Left kidney (tissue), 2 donors: ENCODE data around the gene RPS19. TPM values are rescaled to one million over a fixed set of nuclear protein-coding genes. Genes with fewer than 3 reads are reported as not detected.

Experiments used
- DNase-seq: peaks from one replicate; pipeline ENCODE4 v3.0.0-alpha.2; 2013
- polyA plus RNA-seq: library from polyadenylated mRNA; unstranded; fragments of 120-200 nt; gene quantifications from one replicate; pipeline ENCODE4 v1.2.1, GENCODE V29; 2013; ENCODE audit not compliant: insufficient read length

Gene RPS19
- polyA plus RNA-seq, 1 donor, result 1,139 TPM

- DNase-seq, result no peak
These were observed 18.2 kb downstream of the RPS19 start for GRCh38 chr19:41877916-41878905.

- no peak for DNase-seq
These were observed 19.0 kb downstream of the RPS19 start for GRCh38 chr19:41879080-41879479.

- DNase-seq, result no peak
These were observed 19.7 kb downstream of the RPS19 start for GRCh38 chr19:41879670-41880328.

DNA sequence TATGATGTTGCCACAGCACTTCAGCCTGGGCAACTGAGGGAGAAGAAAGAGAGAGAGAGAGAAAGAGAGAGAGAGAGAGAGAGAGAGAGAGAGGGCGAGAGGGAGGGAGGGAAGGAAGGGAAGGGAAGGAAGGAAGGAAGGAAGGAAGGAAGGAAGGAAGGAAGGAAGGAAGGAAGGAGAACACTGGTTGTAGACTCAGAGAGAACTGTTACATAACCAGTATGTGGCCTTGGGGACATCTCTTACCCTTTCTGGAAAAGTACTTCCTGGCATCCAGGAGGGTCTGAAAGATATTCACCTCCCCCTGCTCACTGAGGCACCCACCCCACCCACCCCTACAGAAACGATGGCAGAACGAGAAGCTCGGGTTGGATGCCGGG, 20.3 kb downstream of the RPS19 start:
- DNase-seq, result no peak

GRCh38 chr19:41882568-41883462, 22.8 kb downstream of the RPS19 start, which contains the start of gene ARHGEF1:
ARHGEF1 (plus strand) TSS chr19:41883184; CDS start chr19:41888083, 4,899 bp downstream.
- DNase-seq, result no peak

DNA sequence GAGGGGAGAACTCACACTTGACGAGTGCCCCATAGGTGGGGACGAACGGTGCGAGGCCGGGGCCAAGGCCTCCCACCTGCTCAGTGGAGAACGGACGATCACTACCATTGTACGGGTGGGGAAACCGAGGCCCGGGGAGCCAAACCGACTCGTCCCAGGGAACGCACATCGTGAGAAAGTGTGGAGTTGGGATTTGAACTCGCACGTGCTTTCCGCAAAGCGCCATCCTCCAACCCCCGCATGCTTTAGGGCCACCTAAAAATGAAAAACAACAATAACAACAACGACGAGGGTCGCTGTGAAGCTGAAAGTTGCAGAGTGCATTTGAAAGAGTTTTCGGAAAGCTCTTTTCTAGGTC, 23.4 kb downstream of the RPS19 start:
- DNase-seq, result no peak

DNA sequence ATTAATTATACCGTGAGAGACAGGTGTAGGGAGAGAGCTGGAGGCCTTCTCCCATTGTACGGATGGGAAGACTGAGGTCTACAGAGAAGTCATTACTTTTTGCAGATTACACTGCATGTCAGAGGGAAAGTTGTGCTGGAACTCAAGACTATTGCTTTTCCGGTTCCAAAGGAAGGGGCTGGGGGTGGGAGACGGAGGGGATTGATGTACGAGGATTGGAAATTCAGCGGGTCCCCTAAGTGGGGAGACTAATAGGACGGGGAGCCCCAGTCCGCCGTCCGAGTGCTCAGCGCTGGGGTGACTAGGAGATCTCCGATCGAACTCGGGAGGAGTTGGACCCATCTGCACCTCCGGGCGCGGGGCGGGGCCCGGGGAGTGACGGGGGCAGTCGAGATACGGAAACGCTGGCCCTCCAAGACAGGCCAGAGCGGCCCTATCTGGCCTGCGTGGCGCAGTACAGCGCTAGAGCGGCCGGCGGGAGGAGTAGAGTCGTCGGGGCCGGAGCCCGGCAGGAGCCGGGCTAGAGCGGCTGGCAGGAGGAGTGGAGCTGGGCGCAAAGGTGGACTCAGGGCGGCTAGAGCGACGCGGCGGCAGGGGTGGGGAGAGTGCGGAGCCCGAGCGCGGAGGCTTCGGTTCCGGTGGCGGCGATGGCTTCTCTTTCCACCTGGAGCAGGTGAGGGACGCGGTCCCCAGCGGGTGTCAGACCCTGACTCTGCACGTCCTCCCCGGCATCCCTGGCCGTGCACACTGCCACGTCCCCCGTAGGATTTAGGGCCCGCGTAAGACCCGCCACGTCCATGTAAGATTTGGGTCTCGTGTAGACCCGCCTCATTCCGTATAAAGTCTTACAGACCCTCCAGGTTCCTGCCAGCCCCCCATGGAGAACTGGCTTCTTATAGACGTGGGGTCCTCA, 24.0 kb downstream of the RPS19 start:
- DNase-seq, result peak; percentile 91

DNA sequence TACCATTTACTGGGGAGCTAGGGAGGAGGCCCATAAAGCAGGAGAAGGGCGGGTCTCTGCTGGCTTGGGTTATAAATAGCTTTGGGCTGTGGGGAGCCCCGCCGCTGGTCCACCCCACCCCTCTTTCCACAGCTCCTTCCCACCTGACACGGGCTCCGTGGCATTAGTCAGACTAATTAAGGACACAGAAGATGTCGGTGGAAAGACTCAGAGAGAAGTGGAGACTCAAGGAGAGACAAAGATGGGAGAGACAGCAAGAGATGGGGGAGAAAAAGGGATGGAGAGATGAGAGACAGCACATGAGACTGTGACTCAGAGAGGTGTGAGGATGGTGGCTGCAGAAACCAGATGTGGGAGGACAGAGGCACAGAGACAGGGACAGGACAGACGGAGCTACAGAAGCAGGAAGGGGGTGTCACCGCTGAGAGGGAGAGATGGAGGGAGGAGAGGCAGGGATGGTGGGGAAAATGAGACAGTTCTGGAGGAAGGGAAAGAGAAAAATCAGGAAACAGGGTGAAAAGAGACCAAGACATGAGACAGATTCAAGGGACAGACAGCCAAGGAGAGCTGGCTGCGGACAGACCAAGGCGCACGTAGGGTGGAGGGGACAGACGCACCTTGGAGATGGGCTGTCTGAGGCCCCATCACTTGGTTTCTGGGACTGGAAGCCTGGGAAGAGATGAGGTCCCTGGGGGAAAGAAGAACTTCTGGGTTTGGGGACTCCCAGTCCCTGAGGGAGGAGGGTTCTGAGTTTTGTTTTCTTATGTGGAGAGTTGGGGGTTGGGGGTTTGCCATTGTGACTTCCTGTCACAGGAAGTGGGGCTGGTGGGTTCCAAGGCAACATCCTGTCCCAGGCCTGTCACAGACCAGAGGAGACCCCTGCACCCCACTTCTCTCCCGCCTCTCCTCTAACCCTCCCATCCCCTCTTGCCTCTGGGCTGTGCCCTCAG, 27.0 kb downstream of the RPS19 start:
- DNase-seq, result no peak

- no peak for DNase-seq
These were observed 27.8 kb downstream of the RPS19 start for GRCh38 chr19:41887711-41888382.

DNA sequence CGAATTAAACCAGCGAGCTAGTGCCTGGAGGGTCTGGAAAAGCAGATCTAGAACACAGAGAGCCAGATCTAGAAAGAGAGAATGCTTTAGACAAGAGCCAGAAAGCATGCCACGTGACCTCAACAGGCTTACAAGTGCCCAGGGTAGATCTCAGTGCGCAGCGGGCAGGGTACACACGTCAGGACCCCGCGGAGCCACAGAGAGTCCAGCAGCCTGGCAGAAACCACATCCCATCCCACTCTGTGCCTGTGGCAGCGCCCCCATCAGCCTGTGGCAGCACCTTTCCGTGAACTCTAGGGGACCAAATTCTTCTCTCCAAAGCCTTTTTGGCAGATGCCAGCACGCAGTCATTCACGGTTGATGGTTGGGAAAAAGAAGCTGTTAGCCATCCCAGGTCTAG, 28.9 kb downstream of the RPS19 start:
- no peak for DNase-seq

DNA sequence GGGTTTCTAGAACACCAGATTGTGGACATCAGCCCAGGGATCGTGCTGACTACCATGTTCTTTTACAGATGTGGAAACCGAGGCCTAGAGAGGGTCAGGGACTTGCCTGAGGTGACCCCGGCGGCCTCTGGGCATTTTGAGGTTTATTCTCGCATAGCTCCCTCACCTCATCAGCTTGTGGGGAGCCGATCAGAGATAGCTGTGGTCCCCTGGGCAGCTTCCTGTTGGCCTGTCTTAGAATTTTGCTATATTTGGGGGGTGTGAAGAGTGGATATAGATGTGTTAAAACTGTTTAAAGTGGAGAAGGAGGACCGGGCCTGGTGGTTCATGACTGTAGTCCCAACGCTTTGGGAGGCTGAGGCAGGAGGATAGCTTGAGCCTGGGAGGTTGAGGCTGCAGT, 29.8 kb downstream of the RPS19 start:
- no peak for DNase-seq

DNA sequence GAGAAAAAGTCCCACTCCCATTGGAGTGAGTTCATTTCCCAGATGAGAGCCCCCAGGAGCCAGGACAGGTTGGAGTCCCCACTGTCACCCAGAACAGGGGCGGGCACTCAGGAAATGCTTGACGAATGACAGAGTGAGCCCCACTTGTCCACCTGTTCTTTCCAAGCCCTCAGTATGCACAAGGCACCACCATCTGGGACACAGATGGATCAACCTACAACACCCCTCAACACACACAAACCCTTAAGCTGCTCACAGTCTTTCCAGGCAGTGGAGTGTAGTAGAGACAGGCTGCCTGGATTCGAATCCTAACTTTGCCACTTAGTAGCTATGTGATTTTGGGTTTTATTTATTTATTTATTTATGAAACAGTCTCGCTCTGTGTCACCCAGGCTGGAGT, 30.9 kb downstream of the RPS19 start:
- no peak for DNase-seq

- DNase-seq, result no peak
These were observed 32.3 kb downstream of the RPS19 start for GRCh38 chr19:41892173-41892902.

DNA sequence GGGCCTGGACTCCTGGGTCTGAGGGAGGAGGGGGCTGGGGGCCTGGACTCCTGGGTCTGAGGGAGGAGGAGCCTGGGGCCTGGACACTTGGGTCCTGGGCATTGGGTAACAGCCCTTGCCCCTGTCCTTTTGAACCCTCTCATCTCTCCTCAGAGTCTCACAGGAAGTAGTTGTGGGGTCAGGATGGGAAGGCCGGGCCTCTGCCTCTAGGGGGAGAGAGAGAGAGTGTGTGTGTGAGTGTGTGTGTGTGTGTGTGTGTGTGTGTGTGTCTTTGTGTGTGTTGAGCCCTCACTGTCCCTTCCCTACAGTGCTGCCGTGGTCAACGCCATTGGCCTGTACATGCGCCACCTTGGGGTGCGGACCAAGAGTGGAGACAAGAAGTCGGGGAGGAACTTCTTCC, 33.8 kb downstream of the RPS19 start:
- no peak for DNase-seq

- DNase-seq, result no peak
These were observed 34.3 kb downstream of the RPS19 start for GRCh38 chr19:41894350-41894749.

DNA sequence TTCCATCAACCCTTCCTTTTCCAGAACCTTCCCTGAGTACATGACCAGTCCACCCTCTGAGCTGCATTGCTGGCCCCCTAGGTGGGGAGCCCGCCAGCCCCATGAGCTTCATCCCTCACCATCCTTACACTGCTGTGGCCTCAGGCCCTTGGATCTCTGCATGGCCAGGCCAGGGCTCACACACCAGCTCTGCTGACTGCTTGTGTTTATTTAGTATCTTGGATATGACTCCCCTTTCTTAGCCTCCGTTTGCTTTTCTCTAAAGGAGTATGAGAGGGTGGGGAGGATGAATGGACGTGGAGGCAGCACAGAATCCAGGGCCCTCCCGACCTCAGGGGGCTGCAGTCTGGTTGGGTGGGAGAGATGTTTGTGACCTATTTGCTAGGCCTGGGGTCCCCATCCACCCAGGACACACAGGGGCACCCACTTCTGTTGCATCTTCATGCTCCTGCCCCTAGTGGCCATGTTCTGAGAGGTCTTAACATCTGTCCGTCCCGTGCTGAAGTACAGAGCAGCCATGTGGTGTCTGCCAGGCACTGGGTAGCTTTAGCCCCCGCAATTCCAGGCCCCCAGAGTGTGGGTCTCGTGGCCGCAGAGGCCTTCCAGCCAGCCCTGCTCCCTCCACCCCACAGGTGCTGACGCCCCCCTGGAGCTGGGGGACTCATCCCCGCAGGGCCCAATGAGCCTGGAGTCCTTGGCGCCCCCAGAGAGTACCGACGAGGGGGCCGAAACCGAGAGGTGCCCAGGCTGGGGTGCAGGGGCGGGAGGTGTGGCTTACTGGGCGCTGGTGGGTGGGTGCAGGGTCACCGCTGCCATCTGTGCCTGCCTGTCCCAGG, 35.9 kb downstream of the RPS19 start:
- DNase-seq, result no peak

- DNase-seq, result no peak
These were observed 36.5 kb downstream of the RPS19 start for GRCh38 chr19:41896581-41896942.

DNA sequence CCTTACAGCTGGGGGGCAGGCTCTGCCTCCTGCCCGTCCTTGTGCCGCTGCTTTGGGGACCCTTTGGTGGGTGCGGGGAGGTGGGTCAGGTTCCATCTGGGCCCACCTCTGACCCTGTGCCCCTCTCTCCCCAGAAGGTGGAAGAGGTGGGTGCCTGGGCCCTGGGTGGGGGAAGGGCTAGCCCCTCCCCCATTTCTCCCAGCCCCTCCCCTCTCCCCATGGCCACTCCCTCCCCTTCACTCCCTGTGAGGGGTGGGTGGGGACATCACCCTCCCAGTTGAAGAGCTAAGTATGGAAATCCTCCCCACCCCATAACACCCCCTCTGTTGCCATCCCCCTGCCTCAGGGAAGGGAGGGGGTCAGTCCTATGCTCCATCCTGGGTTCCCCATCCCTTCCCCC, 37.1 kb downstream of the RPS19 start:
- DNase-seq, result no peak
